Progenitor cell of endocrine pancreas (in vitro differentiated cells): Measurements from ENCODE around the gene ZNF280D. TPM values are rescaled to one million over a fixed set of nuclear protein-coding genes. Genes with fewer than 3 reads are reported as not detected.
"Not testable (repeated sequence)": the region's sequence is repeated elsewhere in the genome, so short reads cannot be mapped to it uniquely, and the experiment has no call there.

Experiments
- DNase-seq: peaks from one replicate; pipeline ENCODE4 v3.0.0; 2021; ENCODE audit warnings: low spot score; ENCODE audit not compliant: unreplicated experiment
- H3K27ac Mint-ChIP-seq: 2 replicates; pipeline ENCODE4 v1.8.0; 2021; ENCODE audit warnings: mild to moderate bottlenecking, moderate library complexity, mixed read lengths
- H3K27me3 Mint-ChIP-seq: 2 replicates; pipeline ENCODE4 v1.8.0; 2021; ENCODE audit warnings: mixed read lengths
- H3K36me3 Mint-ChIP-seq: 2 replicates; pipeline ENCODE4 v1.8.0; 2022; ENCODE audit warnings: mixed read lengths; ENCODE audit not compliant: insufficient read depth
- H3K4me1 Mint-ChIP-seq: 2 replicates; pipeline ENCODE4 v1.8.0; 2021; ENCODE audit warnings: low read depth, mixed read lengths
- H3K4me3 Mint-ChIP-seq: 2 replicates; pipeline ENCODE4 v1.8.0; 2021; ENCODE audit warnings: low read depth, mild to moderate bottlenecking, moderate library complexity, mixed read lengths
- H3K9me3 Mint-ChIP-seq: 2 replicates; pipeline ENCODE4 v1.8.0; 2021; ENCODE audit warnings: low read depth, mixed read lengths
- CTCF ChIP-seq: fragments of 200-600 bp; sonication (generic); IDR thresholded peaks from one replicate; pipeline ENCODE4 v1.5.0; 2021; ENCODE audit warnings: antibody characterized with exemption, mild to moderate bottlenecking; ENCODE audit not compliant: unreplicated experiment
- long read RNA-seq: library from polyadenylated mRNA; unstranded; transcript quantifications from one replicate; pipeline ENCODE4 v2.0.0, GENCODE V29; 2020
- total RNA-seq: library from RNA; stranded (reverse); gene quantifications from 2 replicates; pipeline ENCODE4 v1.2.1, GENCODE V29; 2021

Gene ZNF280D
- total RNA-seq: 26.9 and 29.7 TPM in 2 replicates
- long read RNA-seq, full-length matches to known transcripts: 13 of 41 reads
- long read RNA-seq, partial matches to known transcripts: 21 of 41 reads
- long read RNA-seq, other reads (novel, unspliced or antisense): 7 of 41 reads

- H3K27ac Mint-ChIP-seq: peak within 1 kb of the TSS; percentile 98
- H3K4me3 Mint-ChIP-seq: peak within 1 kb of the TSS; percentile 83
- H3K4me1 Mint-ChIP-seq: no peaks in the 10 kb centered on the region
- peaks cover 7% of the 10 kb centered on the region for H3K36me3 Mint-ChIP-seq
- no peak for TF ChIP-seq CTCF
- peak; percentile 45 for DNase-seq
- H3K9me3 Mint-ChIP-seq: peaks cover 13% of the 10 kb centered on the region
- no peaks in the 10 kb centered on the region for H3K27me3 Mint-ChIP-seq
Observed at GRCh38 chr15:56733136-56734012, at the start of gene ZNF280D. ZNF280D (minus strand) TSS chr15:56733509; CDS start chr15:56707109, 26,400 bp downstream.

- peak overlapping the region; percentile 26 for H3K27ac Mint-ChIP-seq
- TF ChIP-seq CTCF: no peak
- H3K27me3 Mint-ChIP-seq: no peaks in the 10 kb centered on the region
- peaks cover 8% of the 10 kb centered on the region for H3K9me3 Mint-ChIP-seq
- no peak overlapping the region for H3K4me3 Mint-ChIP-seq
- H3K36me3 Mint-ChIP-seq: peaks cover 2% of the 10 kb centered on the region
- H3K4me1 Mint-ChIP-seq: no peaks in the 10 kb centered on the region
- DNase-seq: no peak
Observed at GRCh38 chr15:56782306-56782705, 49.0 kb upstream of the ZNF280D start.

GRCh38 chr15:56781666-56782065, 48.4 kb upstream of the ZNF280D start:
- Mint-ChIP-seq H3K27ac (no peak overlapping the region), H3K36me3 (peaks cover 2% of the 10 kb centered on the region), H3K27me3 (no peaks in the 10 kb centered on the region), H3K4me3 (no peak overlapping the region), H3K4me1 (no peaks in the 10 kb centered on the region), H3K9me3 (peaks cover 8% of the 10 kb centered on the region)
- TF ChIP-seq CTCF: no peak
- DNase-seq: no peak

- H3K27ac Mint-ChIP-seq: not testable (repeated sequence)
Observed at GRCh38 chr15:56780102-56780725, 46.9 kb upstream of the ZNF280D start.

GRCh38 chr15:56779449-56779848, 46.1 kb upstream of the ZNF280D start:
- H3K9me3 Mint-ChIP-seq, H3K4me3 Mint-ChIP-seq, H3K4me1 Mint-ChIP-seq, H3K27me3 Mint-ChIP-seq, H3K36me3 Mint-ChIP-seq, DNase-seq, H3K27ac Mint-ChIP-seq: not testable (repeated sequence)

More at GRCh38 chr15:56780102-56780725, 46.9 kb upstream of the ZNF280D start:
- not testable (repeated sequence) for H3K36me3 Mint-ChIP-seq, H3K27me3 Mint-ChIP-seq, H3K4me1 Mint-ChIP-seq, H3K9me3 Mint-ChIP-seq, H3K4me3 Mint-ChIP-seq, DNase-seq

GRCh38 chr15:56778761-56779160, 45.5 kb upstream of the ZNF280D start:
- no peak for DNase-seq
- peaks cover 2% of the 10 kb centered on the region for H3K36me3 Mint-ChIP-seq
- TF ChIP-seq CTCF: no peak
- H3K4me1 Mint-ChIP-seq: no peaks in the 10 kb centered on the region
- H3K4me3 Mint-ChIP-seq: no peak overlapping the region
- H3K27ac Mint-ChIP-seq: no peak overlapping the region
- H3K27me3 Mint-ChIP-seq: no peaks in the 10 kb centered on the region
- peaks cover 8% of the 10 kb centered on the region for H3K9me3 Mint-ChIP-seq
